IMR-90 (cell line): ENCODE data around the gene NMUR1.

ENCODE experiments used
- CTCF ChIP-seq: conservative IDR thresholded peaks from 2 replicates; pipeline ENCODE4 v1.5.1; 2012; ENCODE audit warnings: mild to moderate bottlenecking, low read depth, low read length, improper control_type of control experiment
- POLR2A ChIP-seq: IDR thresholded peaks from 2 replicates; pipeline ENCODE4 v1.6.1; 2012; ENCODE audit warnings: mild to moderate bottlenecking, low read depth, low read length
- RFX5 ChIP-seq: IDR thresholded peaks from 2 replicates; pipeline ENCODE4 v1.8.0; 2012; ENCODE audit warnings: low read depth, mild to moderate bottlenecking, low read length, moderate library complexity

- TF ChIP-seq RFX5 (no peak), CTCF (no peak), POLR2A (no peak)
Measured at GRCh38 chr2:231503766-231504165, 26.5 kb downstream of the NMUR1 start.
